DMS 273 treated with DMSO at 0.1 percent for 48 hours (cell line): ENCODE data around the gene SCT.

ENCODE experiments used
- DNase-seq: peaks from one replicate; lab custom pipeline; 2025; lab: John Stamatoyannopoulos, UW

SCT gene

DNA sequence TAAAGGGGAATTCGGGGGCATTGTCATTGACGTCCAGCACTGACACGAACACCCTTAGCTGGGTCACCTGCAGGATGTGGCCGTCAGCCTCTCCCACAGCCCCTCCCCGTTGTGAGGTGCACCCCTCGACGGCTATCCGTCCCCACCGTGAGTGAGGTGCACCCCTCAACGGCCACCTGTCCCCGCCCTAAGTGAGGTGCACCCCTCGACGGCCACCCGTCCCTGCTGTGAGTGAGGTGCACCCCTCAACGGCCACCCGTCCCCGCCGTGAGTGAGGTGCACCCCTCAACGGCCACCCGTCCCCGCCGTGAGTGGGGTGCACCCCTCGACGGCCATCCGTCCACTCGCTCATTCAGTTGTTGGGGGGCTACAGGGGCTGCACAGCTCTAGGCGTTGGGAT is 5.1 kb downstream of the SCT start:
- DNase-seq: no peak

DNA sequence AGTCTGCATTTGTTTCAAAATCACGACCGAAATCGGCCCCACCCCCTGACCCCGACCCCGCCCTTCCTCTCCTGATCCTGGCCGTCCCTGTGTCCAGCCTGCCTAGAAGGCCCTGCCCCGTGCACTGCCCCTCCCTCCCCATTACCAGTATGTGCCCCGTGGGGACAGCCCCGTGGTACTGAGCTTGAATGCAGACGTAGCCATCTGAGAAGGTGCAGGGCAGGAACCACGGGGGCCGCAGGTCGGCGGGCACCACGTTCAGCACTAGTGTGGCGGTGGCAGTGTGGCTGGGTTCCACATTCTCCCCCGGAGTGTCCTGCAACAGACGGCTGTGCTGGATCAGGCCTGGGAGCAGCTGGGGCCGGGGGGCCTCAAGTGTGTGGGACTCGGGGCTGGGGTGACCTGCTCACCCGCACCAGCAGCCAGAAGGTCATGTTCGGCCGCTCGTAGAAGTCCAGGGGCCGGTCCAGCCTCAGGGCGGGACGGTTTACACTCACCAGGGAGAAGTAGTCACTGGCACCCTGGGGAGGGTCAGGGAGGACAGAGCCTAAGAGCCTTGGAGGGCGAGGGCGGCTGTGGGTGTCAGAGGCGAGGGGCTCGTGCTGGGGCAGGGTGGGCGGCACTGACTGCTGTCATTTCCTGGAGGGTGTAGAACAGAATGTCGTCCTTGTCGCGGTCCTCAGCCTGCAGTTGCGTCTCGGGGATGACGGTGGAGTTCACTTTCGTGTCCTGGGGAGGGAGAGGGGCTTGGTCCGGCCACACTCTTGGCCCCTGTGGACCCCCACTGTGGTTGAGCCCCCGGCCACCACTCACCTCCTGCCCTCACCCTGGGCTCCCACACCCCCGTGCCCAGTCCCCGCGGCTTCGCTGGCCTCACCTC is 5.8 kb downstream of the SCT start:
- DNase-seq: no peak

DNA sequence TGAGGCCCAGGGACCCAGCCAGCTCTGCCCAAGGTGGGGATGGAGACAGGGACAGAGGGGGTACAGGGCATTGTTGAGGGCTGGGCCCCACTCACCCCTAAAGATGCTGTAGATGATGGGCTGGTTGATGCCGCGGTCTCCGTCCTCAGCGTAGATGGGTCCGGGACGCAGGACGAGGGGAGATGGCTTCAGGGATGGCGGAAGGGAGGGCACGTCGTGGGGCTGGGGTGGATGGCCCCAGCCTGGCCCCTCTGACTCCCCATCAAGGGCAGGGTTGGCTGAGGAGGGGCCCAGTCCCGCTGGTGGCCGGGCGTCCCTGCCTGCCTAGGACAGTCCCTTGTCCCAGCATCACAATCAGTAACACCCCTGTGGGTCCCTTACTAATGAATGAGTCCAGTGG is 6.8 kb downstream of the SCT start:
- DNase-seq: no peak

DNA sequence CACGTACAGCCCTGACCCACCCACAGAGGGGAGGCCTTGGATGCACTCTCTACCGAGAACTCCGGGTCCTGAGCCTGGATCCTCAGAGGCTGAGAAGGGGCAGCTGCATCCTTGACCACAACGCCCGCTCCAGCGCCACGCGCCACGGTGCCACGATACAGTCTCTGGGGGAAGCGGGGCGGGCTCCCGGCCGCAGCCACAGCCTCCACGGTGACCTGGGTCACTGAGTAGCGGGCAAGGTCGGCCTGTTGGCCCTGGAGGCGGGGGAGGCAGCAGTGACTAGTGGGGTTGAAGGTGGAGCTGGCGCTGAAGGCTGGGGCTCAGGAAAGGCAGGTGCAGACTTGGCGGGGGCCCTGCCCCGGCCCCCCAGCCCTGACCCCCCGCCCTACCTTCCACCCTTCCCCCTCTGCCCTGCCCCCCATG is 7.3 kb downstream of the SCT start:
- no peak for DNase-seq

DNA sequence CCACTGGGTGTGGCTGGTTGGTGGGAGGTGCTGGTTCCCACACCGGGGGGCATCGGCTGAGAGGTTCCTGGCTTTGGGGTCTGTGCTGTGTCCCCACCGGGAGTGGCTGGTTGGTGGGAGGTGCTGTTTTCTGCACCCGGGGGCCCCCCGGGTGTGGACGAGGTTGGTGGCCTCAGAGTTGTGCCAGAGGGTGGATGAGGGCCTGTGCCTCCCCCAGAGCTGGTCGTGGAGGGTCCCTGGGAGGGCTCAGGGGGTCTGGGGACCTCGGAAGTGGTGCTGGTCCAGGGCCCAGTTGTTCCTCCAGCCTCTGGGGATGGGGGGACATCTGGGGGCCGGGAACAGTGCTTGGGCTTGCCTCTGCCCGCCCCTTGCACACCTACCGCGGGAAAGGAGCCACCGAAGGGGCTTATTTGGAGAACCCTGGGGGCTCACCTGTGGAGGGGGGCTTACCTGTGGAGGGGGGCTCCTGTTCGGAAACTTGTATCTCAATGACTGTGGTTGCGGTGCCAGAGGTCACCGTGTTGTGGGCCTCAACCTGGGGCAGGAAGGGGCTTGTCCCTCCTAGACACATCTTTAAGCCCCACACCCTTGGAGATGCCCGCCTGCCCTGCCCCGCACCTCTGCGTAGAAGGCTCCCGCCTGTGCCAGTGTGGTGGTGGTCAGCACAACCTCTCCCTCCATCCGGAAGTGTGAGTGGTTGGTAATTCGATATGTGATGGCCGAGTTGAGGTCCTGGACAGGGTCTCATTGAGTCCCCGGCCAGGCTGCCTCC is 7.9 kb downstream of the SCT start:
- DNase-seq: no peak

DNA sequence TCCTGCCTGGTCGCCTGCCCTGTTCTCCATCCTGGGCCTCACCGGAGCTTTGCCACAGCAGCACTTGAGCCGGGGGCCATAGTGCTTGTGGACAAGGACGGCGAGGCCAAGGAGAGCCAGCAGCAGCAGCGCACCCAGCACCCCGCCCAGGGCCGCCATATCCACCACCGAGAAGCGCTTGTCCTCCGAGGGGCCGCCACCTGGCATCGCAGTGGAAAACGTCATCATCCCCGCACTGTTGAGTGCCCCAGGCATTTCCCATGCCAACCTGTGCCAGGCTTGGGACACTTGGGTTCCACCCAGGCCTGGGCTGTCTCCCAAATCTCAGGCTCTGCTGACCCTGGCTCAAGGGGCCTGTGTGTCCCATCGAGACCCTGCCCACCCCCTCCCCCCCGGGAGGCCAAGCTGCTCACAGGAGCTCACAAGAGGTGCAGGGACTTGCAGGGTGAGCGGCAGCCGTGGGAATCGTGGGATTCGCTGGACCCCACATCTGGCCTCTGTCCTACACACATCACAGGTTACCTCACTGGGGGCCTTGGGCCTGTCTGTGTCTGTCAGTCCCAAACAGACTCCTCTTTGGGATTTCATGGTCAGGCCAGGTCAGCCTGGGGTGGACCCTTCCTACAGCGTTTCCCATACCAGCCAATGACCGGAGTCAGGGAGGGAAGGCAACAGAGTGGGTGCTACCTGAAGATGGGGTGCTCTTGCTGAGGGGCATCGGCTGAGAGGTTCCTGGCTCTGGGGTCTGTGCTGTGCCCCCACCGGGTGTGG is 8.9 kb downstream of the SCT start:
- DNase-seq: no peak

DNA sequence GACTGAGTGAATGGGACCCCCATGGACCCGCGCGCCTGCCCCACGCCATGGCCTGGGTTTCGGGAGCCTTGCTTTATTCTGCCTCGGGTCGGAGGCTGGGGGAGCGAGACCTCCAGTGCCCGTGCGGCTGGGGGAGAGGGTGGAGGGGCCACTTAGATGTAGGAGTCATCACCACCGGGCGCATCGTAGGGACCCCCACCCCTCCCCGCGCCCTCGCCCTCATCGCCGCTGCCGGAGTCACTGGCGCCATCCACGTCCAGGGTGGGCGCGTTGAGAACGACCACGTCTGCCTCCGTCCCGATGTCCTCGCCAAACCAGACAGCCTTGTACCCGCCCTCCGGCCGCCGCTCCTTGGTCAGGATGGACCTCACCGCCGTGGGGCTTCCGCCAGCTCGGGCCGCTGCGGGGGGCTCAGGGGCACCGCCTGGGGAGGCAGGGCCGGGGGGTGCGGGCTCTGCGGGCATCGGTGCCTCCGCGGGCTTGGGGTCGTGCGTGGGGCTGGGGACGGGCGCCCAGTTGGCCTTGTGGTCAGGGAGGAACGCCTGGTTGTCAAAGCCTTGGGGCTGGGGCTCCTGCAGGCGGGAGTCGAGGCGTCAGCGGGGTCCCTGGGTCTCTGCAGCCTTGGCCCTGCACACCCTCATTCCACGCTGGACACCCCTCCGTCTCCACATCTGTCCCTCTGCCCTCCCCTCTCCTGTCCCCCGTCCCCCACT is 9.6 kb downstream of the SCT start:
- no peak for DNase-seq

DNA sequence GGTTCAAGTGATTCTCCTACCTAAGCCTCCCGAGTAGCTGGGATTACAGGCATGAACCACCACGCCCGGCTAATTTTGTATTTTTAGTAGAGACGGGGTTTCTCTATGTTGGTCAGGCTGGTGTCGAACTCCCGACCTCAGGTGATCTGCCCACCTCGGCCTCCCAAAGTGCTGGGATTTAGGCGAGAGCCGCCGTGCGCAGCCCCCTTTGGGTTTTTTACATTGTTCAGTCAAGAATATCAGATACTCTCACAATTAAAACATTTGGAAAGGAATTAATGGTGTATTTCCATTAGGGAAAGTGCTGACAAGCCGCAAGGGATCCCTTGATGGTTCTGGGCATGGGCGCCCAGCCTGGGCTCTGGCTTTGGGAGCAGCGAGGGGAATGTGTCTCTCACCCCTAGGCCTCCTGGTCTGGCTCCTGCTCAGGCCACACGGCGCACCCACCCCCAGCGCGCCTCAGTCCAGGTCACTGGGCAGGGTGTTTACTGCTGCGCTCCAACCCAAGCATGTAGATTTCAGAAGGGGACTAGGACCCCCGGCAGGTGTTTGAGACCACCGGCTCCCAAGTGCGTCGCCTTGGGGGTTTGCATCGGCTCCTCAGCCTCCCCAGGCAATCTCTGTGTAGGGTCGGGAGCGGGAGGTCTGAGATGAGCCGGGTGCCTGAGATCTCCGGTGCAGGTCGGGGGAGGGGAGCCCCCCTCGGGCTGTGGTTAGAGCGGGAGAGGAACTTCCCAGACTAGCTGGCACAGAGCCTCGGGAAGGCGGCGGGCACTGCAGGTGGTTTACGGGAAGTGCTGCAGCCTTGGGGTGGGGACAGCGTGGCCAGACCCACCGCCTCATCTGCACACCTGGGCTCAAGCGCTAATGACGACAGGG is 10.4 kb downstream of the SCT start:
- DNase-seq: no peak

DNA sequence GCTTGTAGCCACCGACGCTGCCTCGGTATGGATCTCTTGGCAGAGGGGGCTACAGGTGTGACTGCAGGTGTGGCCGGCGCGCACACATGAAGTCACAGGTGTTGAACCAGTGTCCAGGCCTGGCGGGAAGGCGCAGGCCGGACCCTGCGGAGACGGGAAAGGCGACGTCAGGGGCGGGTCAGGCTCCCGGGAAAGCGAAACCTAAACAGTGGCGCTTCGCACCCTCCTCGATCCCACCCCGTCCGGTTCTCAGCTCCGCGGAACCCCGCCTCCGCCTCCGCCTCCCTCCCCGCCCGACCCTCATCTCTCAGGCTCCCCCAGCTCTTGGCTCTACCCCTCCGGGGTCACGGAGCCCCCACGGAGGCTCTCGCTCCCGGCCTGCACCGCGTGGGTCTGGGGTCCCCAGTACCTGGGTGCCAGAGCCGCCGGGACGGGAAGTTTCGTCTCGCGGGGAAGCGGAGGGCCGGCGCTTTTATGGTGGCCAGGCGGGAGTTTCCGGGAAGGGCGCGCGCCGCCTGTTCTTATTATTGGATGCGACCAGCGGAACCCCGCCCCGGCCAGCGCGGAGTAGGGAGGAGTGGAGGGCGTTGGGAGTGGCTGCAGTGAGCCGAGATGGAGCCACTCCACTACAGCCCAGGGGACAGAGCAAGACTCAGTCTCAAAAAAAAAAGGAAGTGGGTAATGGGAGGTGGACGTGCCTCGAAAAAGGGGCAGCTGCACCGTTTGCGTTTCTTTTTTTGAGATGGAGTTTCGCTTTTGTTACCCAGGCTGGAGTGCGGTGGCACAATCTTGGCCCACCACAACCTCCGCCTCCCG is 11.3 kb downstream of the SCT start, which contains the start of gene IRF7:
Gene IRF7, minus strand, starts transcription at position 447 of the 816 bp plus-strand sequence. CDS start 586 bp downstream, outside the sequence.
- DNase-seq: no peak

DNA sequence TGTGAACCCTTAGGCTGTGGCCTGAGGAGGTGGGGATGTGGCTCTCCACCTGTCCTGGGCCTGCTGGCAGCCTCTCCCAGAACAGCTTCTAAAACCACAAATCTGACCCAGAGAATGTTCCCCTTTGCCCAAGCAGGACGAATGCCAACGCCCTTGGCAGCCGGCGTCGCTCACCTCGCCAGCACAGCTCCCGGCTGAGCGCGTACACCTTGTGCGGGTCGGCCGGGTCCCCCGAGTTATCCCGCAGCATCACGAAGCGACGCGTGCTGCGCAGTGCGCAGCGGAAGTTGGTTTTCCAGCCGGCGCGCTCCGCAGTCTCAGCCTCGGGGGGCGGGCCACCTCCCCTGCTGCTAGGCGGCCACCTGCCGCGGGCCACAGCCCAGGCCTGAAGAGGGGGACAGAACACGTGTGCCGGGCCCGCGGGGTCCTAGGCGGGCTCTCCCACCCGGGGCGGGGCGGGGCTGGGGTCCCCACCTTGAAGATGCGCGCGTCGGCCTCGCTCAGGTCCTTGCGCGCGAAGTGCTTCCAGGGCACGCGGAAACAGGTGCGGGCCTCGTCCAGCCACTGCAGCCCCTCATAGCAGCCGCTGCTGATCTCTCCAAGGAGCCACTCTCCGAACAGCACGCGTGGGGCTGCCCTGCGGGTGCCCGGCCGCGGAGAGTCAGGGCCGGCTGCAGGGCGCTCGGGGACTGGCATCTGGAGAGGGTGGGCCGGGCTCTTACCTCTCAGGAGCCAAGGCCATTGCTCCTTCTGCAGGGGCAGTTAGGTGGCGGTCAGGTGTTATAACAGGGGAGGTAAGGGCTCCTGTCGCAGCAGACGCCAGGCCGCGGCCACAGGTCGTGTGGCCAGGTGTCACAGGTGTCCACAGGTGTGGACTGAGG is 12.1 kb downstream of the SCT start:
- no peak for DNase-seq

DNA sequence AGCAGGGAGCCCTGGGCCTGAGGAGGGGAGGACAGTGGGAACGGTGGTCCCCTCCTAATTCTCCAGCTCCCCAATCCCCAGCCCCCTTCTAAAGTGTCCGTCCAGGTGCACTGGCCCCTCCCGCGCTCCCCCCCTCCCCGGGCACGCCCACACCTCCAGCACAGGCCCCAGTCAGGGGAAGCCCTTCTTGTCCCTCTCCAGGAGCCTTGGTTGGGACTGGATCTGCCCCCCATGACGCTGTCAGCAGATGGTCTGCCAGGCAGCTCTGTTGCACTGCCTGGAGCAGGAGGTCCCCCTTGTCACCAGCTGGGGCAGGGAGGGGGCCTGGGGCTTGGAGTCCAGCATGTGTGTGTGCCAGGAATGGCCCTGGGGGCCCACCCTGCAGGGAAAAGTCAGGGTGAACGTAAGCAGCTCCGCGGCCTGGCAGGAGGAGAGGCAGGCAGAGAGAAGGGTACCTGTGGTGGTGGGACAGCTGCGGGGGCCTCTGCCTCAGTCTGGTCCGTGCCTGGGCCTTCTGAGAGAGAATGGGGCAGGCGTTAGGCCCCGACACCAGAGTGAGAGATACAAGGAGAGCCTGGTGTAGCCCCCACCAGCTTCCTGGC is 12.9 kb downstream of the SCT start:
- DNase-seq: no peak

DNA sequence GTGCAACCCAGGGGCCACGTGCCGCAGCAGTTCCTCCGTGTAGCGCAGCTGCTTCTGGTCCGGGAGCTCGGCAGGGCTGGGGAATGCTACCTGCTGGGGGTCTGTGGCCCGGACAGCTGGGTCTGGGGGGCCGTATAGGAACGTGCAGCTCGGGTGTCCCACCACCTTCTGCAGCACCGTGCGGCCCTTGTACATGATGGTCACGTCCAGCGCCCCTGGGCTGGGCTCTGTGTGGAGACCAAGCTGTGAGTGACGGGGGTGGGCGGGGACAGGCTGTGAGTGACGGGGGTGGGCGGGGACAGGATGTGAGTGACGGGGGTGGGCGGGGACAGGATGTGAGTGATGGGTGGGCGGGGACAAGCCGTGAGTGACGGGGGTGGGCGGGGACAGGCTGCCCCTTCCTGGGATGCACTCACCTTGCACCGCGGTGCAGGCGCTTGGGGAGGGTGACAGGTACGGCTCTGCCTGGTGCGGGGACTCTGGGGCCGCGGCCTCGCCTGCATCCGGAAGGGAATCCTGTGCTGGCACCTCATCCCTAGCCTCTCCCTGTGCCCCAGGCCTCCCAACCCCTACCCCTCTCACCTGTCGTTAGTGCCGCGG is 13.5 kb downstream of the SCT start:
- DNase-seq: no peak

DNA sequence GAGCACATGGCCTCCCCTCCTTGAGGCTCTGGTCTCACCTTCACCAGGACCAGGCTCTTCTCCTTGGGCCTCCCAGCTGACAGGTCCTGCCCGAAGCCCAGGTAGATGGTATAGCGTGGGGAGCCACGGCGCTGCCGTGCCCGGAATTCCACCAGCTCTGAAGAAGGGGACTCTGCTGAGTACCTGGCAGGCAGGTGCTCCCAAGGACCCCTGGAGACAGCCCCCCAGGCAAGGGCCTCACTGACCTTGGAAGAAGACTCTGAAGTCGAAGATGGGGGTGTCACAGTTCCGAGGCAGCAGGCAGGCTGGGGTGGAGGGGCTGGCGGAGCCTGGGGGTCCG is 14.1 kb downstream of the SCT start:
- DNase-seq: no peak

DNA sequence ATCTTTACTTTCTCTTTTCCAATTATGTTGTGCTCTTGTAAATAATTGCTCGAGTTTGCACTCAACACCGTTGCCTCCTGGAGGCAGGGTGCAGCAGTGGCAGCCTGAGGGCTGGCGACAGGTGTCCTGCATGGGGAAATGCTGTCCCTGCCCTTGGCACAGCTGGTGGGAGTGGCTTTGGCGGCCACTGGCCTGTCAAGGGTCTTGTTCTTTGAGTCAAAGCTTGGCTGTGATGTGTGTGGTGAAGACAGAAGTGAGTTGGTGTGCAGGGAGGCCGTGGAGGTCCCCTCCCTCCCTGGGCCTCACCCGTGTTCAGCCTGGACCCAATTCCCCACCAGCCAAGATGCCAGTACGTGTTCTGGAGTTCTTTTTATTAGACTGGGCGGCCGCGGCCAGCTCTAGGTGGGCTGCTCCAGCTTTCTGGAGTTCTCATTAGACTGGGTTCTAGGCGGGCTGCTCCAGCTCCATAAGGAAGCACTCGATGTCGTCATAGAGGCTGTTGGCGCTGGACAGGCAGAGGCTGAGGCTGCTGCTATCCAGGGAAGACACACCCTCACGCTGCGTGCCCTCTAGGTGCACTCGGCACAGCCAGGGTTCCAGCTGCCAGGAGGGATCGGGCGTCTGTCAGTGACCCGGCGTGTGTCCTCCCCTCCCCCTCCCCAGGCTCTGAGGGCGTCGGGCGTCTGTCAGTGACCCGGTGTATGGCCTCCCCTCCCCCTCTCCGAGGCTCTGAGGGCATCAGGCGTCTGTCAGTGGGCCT is 14.6 kb downstream of the SCT start:
- DNase-seq: no peak

DNA sequence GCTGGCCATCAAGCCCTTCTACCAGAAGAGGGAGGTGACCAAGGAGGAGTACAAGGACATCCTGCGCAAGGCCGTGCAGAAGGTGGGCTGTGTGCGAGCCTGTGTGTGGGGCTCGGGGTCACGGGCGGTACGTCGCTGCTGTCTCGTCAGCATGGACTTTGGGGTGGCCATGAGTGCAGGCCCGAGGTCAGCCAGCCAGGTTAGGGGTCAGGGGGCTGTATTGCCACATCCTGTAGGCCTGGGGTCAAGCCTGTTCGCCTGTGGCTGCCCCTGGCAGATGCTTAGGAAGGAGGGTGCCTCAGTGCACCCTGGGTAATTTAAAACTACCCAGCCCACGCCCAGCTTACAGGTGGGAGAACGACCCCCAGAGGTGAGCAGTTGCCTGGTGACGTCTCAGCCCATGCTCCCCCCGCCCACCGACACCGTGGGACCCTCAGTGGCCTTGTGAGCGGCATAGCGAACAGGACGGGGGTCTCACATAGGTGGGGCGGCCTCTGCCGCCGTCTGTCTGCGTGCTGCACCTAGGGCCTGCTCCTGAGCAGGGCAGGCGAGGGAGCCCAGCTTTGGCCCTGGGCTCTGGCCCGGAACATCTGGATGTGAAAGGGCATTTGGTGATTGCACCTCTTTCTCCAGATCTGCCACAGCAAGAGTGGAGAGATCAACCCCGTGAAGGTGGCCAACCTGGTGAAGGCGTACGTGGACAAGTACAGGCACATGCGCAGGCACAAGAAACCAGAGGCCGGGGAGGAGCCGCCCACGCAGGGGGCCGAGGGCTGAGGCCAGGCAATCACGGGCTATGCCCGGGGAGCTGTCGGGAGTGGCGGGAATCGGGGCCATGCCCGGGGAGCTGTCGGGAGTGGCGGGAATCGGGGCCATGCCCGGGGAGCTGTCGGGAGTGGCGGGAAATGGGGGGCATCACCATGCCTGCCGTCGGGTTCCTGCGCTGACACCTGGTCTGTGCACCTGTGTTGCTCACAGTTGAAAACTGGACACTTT is 15.7 kb downstream of the SCT start:
- DNase-seq: no peak

DNA sequence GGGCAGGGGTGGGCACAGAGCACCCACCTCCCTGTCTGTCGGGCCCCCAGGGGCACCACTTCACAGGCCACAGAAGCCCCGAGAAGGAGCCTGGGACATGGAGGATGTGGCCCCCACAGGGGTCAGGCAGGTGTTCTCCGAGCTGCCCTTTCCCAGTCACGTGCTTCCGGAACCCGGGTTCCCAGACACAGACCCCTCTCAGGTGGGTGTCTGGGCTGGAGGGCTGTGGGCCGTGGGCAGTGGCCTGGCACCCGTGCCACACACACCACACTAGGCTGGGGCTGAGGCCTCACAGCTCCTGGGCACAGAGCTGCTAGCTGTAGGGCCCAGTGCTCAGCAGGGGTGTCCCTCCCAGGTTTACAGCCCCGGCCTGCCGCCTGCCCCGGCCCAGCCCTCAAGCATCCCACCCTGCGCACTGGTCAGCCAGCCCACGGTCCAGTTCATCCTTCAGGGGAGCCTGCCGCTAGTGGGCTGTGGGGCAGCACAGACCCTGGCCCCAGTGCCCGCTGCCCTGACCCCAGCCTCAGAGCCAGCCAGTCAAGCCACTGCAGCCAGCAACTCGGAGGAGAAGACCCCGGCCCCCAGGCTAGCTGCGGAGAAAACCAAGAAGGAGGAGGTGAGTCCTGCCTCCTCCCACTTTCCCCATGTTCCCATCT is 16.7 kb downstream of the SCT start:
- no peak for DNase-seq
